Hepatocyte (in vitro differentiated cells): ENCODE measurements around the gene ACSM2B. TPM values are rescaled to one million over a fixed set of nuclear protein-coding genes. Genes with fewer than 3 reads are reported as not detected.
"Not testable (repeated sequence)": the region's sequence is repeated elsewhere in the genome, so short reads cannot be mapped to it uniquely, and the experiment has no call there.

ENCODE experiments used
- DNase-seq: peaks from one replicate; pipeline ENCODE4 v3.0.0-alpha.2; 2016; ENCODE audit warnings: low spot score
- H2AFZ ChIP-seq: fragments of 200-600 bp; sonication (generic); 2 replicates; pipeline ENCODE4 v1.6.0; 2016; ENCODE audit warnings: antibody characterized with exemption, mild to moderate bottlenecking
- H3K27ac ChIP-seq: fragments of 200-600 bp; sonication (generic); 2 replicates; pipeline ENCODE4 v1.5.1; 2016; ENCODE audit warnings: mild to moderate bottlenecking
- H3K27me3 ChIP-seq: fragments of 200-600 bp; sonication (generic); 2 replicates; pipeline ENCODE4 v1.6.1; 2016
- H3K36me3 ChIP-seq: fragments of 200-600 bp; sonication (generic); replicated peaks from 2 replicates; pipeline ENCODE4 v1.5.1; 2016; ENCODE audit warnings: low read depth; ENCODE audit not compliant: insufficient read depth
- H3K4me1 ChIP-seq: fragments of 200-600 bp; sonication (generic); 2 replicates; pipeline ENCODE4 v1.5.1; 2016; ENCODE audit warnings: mild to moderate bottlenecking, moderate library complexity; ENCODE audit not compliant: insufficient read depth
- H3K4me2 ChIP-seq: fragments of 200-600 bp; sonication (generic); 2 replicates; pipeline ENCODE4 v1.6.0; 2016
- H3K4me3 ChIP-seq: fragments of 200-600 bp; sonication (generic); 2 replicates; pipeline ENCODE4 v1.5.1; 2016; ENCODE audit warnings: mild to moderate bottlenecking
- H3K79me2 ChIP-seq: fragments of 200-600 bp; sonication (generic); 2 replicates; pipeline ENCODE4 v1.6.0; 2017; ENCODE audit warnings: mild to moderate bottlenecking
- H3K9me2 ChIP-seq: fragments of 200-600 bp; sonication (generic); replicated peaks from 2 replicates; pipeline ENCODE4 v1.6.0; 2017; ENCODE audit warnings: mild to moderate bottlenecking; ENCODE audit not compliant: insufficient read depth
- H3K9me3 ChIP-seq: fragments of 200-600 bp; sonication (generic); 2 replicates; pipeline ENCODE4 v1.5.1; 2016; ENCODE audit warnings: low read depth, mild to moderate bottlenecking
- H4K20me1 ChIP-seq: fragments of 200-600 bp; sonication (generic); 2 replicates; pipeline ENCODE4 v1.6.0; 2016; ENCODE audit warnings: mild to moderate bottlenecking; ENCODE audit not compliant: insufficient read depth, poor library complexity, severe bottlenecking
- EZH2 ChIP-seq: fragments of 200-600 bp; sonication (generic); IDR thresholded peaks from 2 replicates; pipeline ENCODE4 v1.6.1; 2016; ENCODE audit warnings: antibody characterized with exemption, mild to moderate bottlenecking, borderline replicate concordance
- EZH2phosphoT487 ChIP-seq: fragments of 200-600 bp; sonication (generic); IDR thresholded peaks from one replicate; pipeline ENCODE4 v1.6.1; 2018; ENCODE audit warnings: antibody characterized with exemption, mild to moderate bottlenecking, low read depth, moderate library complexity; ENCODE audit not compliant: unreplicated experiment, severe bottlenecking
- WGBS: methylation state at CpG from one replicate; pipeline ENCODE4 v1.1.6; 2016; ENCODE audit warnings: low lambda C conversion rate; ENCODE audit errors: missing lambda C conversion rate; 5-methylcytosine and 5-hydroxymethylcytosine counted together
- polyA plus RNA-seq: library from polyadenylated mRNA; unstranded; fragments of >200 nt; fragmentation: Nextera tagmentation; extraction: Ambion mirVana; gene quantifications from 2 replicates; pipeline ENCODE4 v1.2.1, GENCODE V29; 2016
- total RNA-seq: library from RNA; depleted of rRNA; stranded (reverse); fragments of >200 nt; gene quantifications from 2 replicates; pipeline ENCODE4 v1.2.3, GENCODE V29; 2014
- TF ChIP-seq, protein P1 (sequence below): fragments of 200-600 bp; sonication (generic); IDR thresholded peaks from 2 replicates; pipeline ENCODE4 v1.5.1; 2016; ENCODE audit warnings: antibody characterized with exemption, mild to moderate bottlenecking; ENCODE audit not compliant: poor library complexity

ACSM2B gene
- total RNA-seq (32.5 and 32.7 TPM in 2 replicates), polyA plus RNA-seq (23.9 and 43.6 TPM in 2 replicates)

DNA sequence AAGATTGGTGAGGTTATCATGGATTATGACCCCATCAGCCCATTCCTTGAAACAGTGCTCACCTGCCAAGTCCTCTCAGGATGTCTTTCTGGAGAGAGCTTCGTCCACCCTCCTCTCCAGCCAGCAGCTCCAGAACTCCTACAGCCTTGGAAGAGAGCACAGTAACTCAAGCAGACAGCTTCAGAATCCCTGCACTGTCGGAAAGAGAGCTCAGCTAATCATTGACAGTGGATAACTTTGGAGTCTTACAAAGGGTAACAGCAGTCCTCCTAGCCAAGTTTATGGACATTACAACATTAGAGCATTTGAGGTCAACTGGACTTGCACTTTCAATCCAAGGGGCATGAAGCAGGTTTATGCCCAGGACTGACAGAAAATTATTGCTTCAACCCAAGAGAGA, at the start of gene ACSM2B:
Gene ACSM2B, minus strand, starts transcription at position 223 of the 400 bp plus-strand sequence. CDS start 11,522 bp downstream, outside the sequence.
- H3K36me3 ChIP-seq, H3K4me3 ChIP-seq, H3K27me3 ChIP-seq, H3K9me2 ChIP-seq, H4K20me1 ChIP-seq, H3K9me3 ChIP-seq, DNase-seq, H3K79me2 ChIP-seq, H3K4me1 ChIP-seq, H3K27ac ChIP-seq, H2AFZ ChIP-seq, H3K4me2 ChIP-seq: not testable (repeated sequence)
- 40% methylated on average over 2 of the region's 2 CpGs for WGBS

- no peaks in the 10 kb centered on the region for H3K9me2 ChIP-seq
- no peaks in the 10 kb centered on the region for H3K36me3 ChIP-seq
- H3K79me2 ChIP-seq, result no peaks in the 10 kb centered on the region
- H3K4me2 ChIP-seq, result no peak overlapping the region
- DNase-seq, result no peak
- no peaks in the 10 kb centered on the region for H3K4me1 ChIP-seq
- H3K9me3 ChIP-seq, result no peaks in the 10 kb centered on the region
- WGBS, result 89% methylated on average over 18 of the region's 18 CpGs
- no peak overlapping the region for H3K4me3 ChIP-seq
- H4K20me1 ChIP-seq, result no peaks in the 10 kb centered on the region
- no peak overlapping the region for H2AFZ ChIP-seq
- H3K27ac ChIP-seq, result no peak overlapping the region
- TF ChIP-seq, protein P1, sequence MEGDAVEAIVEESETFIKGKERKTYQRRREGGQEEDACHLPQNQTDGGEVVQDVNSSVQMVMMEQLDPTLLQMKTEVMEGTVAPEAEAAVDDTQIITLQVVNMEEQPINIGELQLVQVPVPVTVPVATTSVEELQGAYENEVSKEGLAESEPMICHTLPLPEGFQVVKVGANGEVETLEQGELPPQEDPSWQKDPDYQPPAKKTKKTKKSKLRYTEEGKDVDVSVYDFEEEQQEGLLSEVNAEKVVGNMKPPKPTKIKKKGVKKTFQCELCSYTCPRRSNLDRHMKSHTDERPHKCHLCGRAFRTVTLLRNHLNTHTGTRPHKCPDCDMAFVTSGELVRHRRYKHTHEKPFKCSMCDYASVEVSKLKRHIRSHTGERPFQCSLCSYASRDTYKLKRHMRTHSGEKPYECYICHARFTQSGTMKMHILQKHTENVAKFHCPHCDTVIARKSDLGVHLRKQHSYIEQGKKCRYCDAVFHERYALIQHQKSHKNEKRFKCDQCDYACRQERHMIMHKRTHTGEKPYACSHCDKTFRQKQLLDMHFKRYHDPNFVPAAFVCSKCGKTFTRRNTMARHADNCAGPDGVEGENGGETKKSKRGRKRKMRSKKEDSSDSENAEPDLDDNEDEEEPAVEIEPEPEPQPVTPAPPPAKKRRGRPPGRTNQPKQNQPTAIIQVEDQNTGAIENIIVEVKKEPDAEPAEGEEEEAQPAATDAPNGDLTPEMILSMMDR, result no peak
- TF ChIP-seq EZH2 (no peak), EZH2phosphoT487 (no peak)
- H3K27me3 ChIP-seq, result no peaks in the 10 kb centered on the region
These were observed 49.0 kb upstream of the ACSM2B start for GRCh38 chr16:20624882-20625807.

- 82% methylated on average over 1 of the region's 1 CpG for WGBS
- no peak for DNase-seq
- H3K4me3 ChIP-seq, result no peak overlapping the region
- H3K4me2 ChIP-seq, result no peak overlapping the region
- H4K20me1 ChIP-seq, result no peaks in the 10 kb centered on the region
- TF ChIP-seq, protein P1, result no peak
- no peak for TF ChIP-seq EZH2phosphoT487
- no peaks in the 10 kb centered on the region for H3K4me1 ChIP-seq
- no peak overlapping the region for H2AFZ ChIP-seq
- H3K9me2 ChIP-seq, result no peaks in the 10 kb centered on the region
- no peaks in the 10 kb centered on the region for H3K27me3 ChIP-seq
- no peaks in the 10 kb centered on the region for H3K79me2 ChIP-seq
- no peak overlapping the region for H3K27ac ChIP-seq
- H3K36me3 ChIP-seq, result no peaks in the 10 kb centered on the region
- H3K9me3 ChIP-seq, result no peaks in the 10 kb centered on the region
These were observed 48.0 kb upstream of the ACSM2B start for GRCh38 chr16:20624205-20624604.

GRCh38 chr16:20622498-20622870, 46.3 kb upstream of the ACSM2B start:
- H3K27me3 ChIP-seq, result no peaks in the 10 kb centered on the region
- no peak overlapping the region for H3K4me3 ChIP-seq
- no peaks in the 10 kb centered on the region for H3K9me2 ChIP-seq
- no peaks in the 10 kb centered on the region for H4K20me1 ChIP-seq
- no peak overlapping the region for H3K4me2 ChIP-seq
- TF ChIP-seq, protein P1, result no peak
- no peak for TF ChIP-seq EZH2phosphoT487
- TF ChIP-seq EZH2, result no peak
- no peaks in the 10 kb centered on the region for H3K36me3 ChIP-seq
- no peak overlapping the region for H2AFZ ChIP-seq
- no peak overlapping the region for H3K27ac ChIP-seq
- no peak for DNase-seq
- no peaks in the 10 kb centered on the region for H3K4me1 ChIP-seq
- no peaks in the 10 kb centered on the region for H3K79me2 ChIP-seq
- no peaks in the 10 kb centered on the region for H3K9me3 ChIP-seq
